Keratinocyte (primary cell): ENCODE measurements around the gene MCF2L2. TPM values are rescaled to one million over a fixed set of nuclear protein-coding genes. Genes with fewer than 3 reads are reported as not detected.

Experiments
- DNase-seq: peaks from one replicate; pipeline ENCODE4 v3.0.0-alpha.2; 2011; ENCODE audit warnings: low read depth, missing footprints, low spot score
- FAIRE-seq: peaks from 2 replicates; lab custom pipeline; 2011; peaks lifted over from hg19 to GRCh38; lab: Jason Lieb, UNC
- H2AFZ ChIP-seq: 2 replicates; pipeline ENCODE4 v1.6.0; 2012; ENCODE audit warnings: low read length, control low read depth, inconsistent platforms; ENCODE audit not compliant: control insufficient read depth
- H3K27ac ChIP-seq: 2 replicates; pipeline ENCODE4 v1.5.1; 2011; ENCODE audit warnings: low read length; ENCODE audit not compliant: control insufficient read depth, insufficient read depth
- H3K27me3 ChIP-seq: 3 replicates; pipeline ENCODE4 v1.6.0; 2011; ENCODE audit warnings: low read length; ENCODE audit not compliant: control insufficient read depth, insufficient read depth; ENCODE audit errors: extremely low read depth
- H3K36me3 ChIP-seq, 2 experiments: 2 replicates in 1 of 2; 3 replicates in 1 of 2; pipeline ENCODE4 v1.5.1; 2011; ENCODE audit warnings: low read length in 2 of 2, mild to moderate bottlenecking in 1 of 2; ENCODE audit not compliant: control insufficient read depth in 2 of 2, insufficient read depth in 2 of 2; ENCODE audit errors: extremely low read depth in 1 of 2
- H3K4me1 ChIP-seq: 3 replicates; pipeline ENCODE4 v1.5.1; 2011; ENCODE audit warnings: low read length; ENCODE audit not compliant: control insufficient read depth, insufficient read depth; ENCODE audit errors: extremely low read depth
- H3K4me2 ChIP-seq: 3 replicates; pipeline ENCODE4 v1.6.0; 2011; ENCODE audit warnings: low read depth, low read length; ENCODE audit not compliant: control insufficient read depth, insufficient read depth; ENCODE audit errors: extremely low read depth
- H3K4me3 ChIP-seq, 3 experiments: fragments of 200-600 bp in 1 of 3; sonication (generic) in 1 of 3; 2 replicates in 2 of 3; 3 replicates in 1 of 3; pipeline ENCODE4 v1.5.1; 2011 to 2016; ENCODE audit warnings: low read length in 3 of 3, mild to moderate bottlenecking in 3 of 3, control low read depth in 2 of 3, inconsistent platforms in 1 of 3, low read depth in 1 of 3, mixed read lengths in 1 of 3, mixed run types in 1 of 3, moderate library complexity in 1 of 3; ENCODE audit not compliant: control insufficient read depth in 2 of 3, insufficient read depth in 2 of 3; ENCODE audit errors: extremely low read depth in 1 of 3
- H3K79me2 ChIP-seq: 2 replicates; pipeline ENCODE4 v1.6.0; 2012; ENCODE audit warnings: low read length; ENCODE audit not compliant: control insufficient read depth, insufficient read depth
- H3K9ac ChIP-seq: 3 replicates; pipeline ENCODE4 v1.6.0; 2011; ENCODE audit warnings: low read length; ENCODE audit not compliant: control insufficient read depth, insufficient read depth; ENCODE audit errors: extremely low read depth
- H3K9me1 ChIP-seq: 3 replicates; pipeline ENCODE4 v1.6.0; 2011; ENCODE audit warnings: low read length; ENCODE audit not compliant: control insufficient read depth, insufficient read depth; ENCODE audit errors: extremely low read depth
- H3K9me3 ChIP-seq: 2 replicates; pipeline ENCODE4 v1.5.1; 2012; ENCODE audit warnings: low read depth, low read length; ENCODE audit not compliant: control insufficient read depth
- H4K20me1 ChIP-seq: 3 replicates; pipeline ENCODE4 v1.6.0; 2011; ENCODE audit warnings: low read length; ENCODE audit not compliant: control insufficient read depth, insufficient read depth; ENCODE audit errors: extremely low read depth
- CTCF ChIP-seq, 3 experiments: IDR thresholded peaks in 1 of 3; conservative IDR thresholded peaks in 1 of 3; optimal IDR thresholded peaks in 1 of 3; 2 replicates in 2 of 3; 3 replicates in 1 of 3; pipeline versions ENCODE3 to v1.5.1; 2011; ENCODE audit warnings: low read length in 3 of 3, mild to moderate bottlenecking in 3 of 3, moderate library complexity in 2 of 3, control low read depth in 1 of 3, inconsistent platforms in 1 of 3; ENCODE audit not compliant: insufficient read depth in 2 of 3; ENCODE audit errors: extremely low read depth in 1 of 3
- EZH2 ChIP-seq: IDR thresholded peaks from one replicate; pipeline ENCODE4 v1.6.1; 2012; ENCODE audit warnings: inconsistent platforms, mild to moderate bottlenecking, low read length, moderate library complexity
- dilution Hi-C: fragments of 300-500 bp; cut with MboI; formaldehyde crosslinking; loops from one replicate; pipeline ENCODE4 v1.7.0; 2020; ENCODE audit warnings: low sequenced_read_pairs; ENCODE audit not compliant: extremely low pct_ligation_motif_present
- polyA plus RNA-seq, 5 experiments: library from polyadenylated mRNA; depleted of rRNA in 3 of 5; stranded (reverse) in 3 of 5; stranded (forward) in 1 of 5; unstranded in 1 of 5; fragments of >200 nt; gene quantifications; 1 replicate in 1 of 5; 2 replicates in 3 of 5; 3 replicates in 1 of 5; pipeline versions ENCODE4 v1.2.1 to v1.2.3, GENCODE V29; 2011 to 2012; ENCODE audit warnings: missing spikeins in 2 of 5, low read depth in 1 of 5, low replicate concordance in 1 of 5

Gene MCF2L2
- polyA plus RNA-seq, 1 donor (not counting 4 experiments of a cell fraction or from before 2014, with no cell fraction given): 0.26 TPM

GRCh38 chr3:183411216-183411922, 17.1 kb downstream of the MCF2L2 start:
- Histone ChIP-seq H3K4me3 (no peak overlapping the region), H4K20me1 (no peaks in the 10 kb centered on the region), H3K9me3 (no peaks in the 10 kb centered on the region), H2AFZ (no peak overlapping the region), H3K27ac (no peak overlapping the region), H3K27me3 (peaks cover 7% of the 10 kb centered on the region), H3K4me1 (no peaks in the 10 kb centered on the region), H3K4me2 (no peak overlapping the region), H3K9me1 (no peaks in the 10 kb centered on the region), H3K36me3 (no peaks in the 10 kb centered on the region), H3K9ac (no peak overlapping the region), H3K79me2 (no peaks in the 10 kb centered on the region)
- FAIRE-seq (no peak), DNase-seq (no peak)
- dilution Hi-C loops: no loop called here
- TF ChIP-seq EZH2 (no peak), CTCF (optimal IDR thresholded peaks at IDR 0.05 in 1 of 3, IDR thresholded peaks at IDR 0.05 in 1 of 3, conservative IDR thresholded peaks at IDR 0.05 in 1 of 3; ENCODE audit: extremely low read depth in 1 of 3, insufficient read depth in 2 of 3, low read length in 3 of 3) (no peak)

- Histone ChIP-seq H3K4me2 (no peak overlapping the region), H3K27ac (no peak overlapping the region), H3K9ac (no peak overlapping the region), H3K9me3 (no peaks in the 10 kb centered on the region), H3K9me1 (no peaks in the 10 kb centered on the region), H3K36me3 (no peaks in the 10 kb centered on the region), H2AFZ (no peak overlapping the region), H3K27me3 (peaks cover 7% of the 10 kb centered on the region), H3K4me1 (no peaks in the 10 kb centered on the region), H4K20me1 (no peaks in the 10 kb centered on the region), H3K4me3 (no peak overlapping the region), H3K79me2 (no peaks in the 10 kb centered on the region)
- DNase-seq (no peak), FAIRE-seq (no peak)
- dilution Hi-C loops: no loop called here
- TF ChIP-seq EZH2 (no peak), CTCF (optimal IDR thresholded peaks at IDR 0.05 in 1 of 3, IDR thresholded peaks at IDR 0.05 in 1 of 3, conservative IDR thresholded peaks at IDR 0.05 in 1 of 3; ENCODE audit: extremely low read depth in 1 of 3, insufficient read depth in 2 of 3, low read length in 3 of 3) (no peak)
These were observed 17.7 kb downstream of the MCF2L2 start for GRCh38 chr3:183410759-183411158.
